C4-2B (cell line): ENCODE data around the gene TMEM51.

Experiments
- ZFX ChIP-seq: fragments of 450-650 bp; IDR thresholded peaks from 2 replicates; pipeline ENCODE4 v1.6.1; 2017
- TF ChIP-seq, protein P1 (sequence below): fragments of 450-650 bp; conservative IDR thresholded peaks from 2 replicates; pipeline ENCODE4 v1.5.1; 2017; ENCODE audit warnings: mild to moderate bottlenecking

DNA sequence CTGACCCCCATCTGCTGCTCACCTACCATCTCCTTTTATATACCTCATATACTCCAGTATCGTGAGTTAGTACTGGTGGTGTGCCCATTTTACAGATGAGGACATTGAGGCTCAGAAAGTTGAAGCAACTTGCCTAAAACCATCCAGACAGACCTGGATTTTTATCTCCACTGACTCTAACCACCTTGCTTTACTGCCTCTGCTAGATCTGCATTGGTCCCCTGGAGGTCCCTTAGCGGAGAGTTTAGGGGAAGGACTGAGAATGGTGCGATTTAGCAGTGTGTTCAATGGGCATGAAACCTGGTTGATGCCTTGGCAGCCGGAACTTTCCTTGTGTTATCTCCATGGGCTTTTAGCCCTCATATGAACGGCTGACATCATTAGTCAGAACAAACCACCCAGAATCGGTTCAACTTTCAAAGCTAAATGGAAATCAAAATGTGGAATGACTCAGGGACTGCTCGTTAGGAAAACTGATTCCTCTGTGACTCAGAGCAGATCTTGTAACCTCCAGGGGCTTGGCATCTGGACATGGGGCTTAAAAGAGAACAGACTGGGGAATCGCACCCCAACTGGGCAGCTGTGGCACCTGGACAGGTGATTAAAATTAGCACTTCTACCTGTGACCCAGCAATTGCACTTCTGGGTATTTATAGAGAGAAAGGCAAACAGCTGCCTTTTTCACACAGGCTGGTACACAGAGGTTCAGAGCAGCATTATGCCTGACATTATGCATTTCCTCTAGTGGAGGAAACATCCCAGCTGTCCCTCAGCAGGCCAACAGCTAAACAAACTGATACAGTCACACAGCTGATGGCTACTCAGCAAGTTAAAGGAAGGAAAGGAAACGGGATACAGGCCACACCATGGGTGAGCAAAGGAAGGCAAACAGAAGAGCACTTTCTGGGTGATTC is 25.3 kb downstream of the TMEM51 start:
- TF ChIP-seq, protein P1, sequence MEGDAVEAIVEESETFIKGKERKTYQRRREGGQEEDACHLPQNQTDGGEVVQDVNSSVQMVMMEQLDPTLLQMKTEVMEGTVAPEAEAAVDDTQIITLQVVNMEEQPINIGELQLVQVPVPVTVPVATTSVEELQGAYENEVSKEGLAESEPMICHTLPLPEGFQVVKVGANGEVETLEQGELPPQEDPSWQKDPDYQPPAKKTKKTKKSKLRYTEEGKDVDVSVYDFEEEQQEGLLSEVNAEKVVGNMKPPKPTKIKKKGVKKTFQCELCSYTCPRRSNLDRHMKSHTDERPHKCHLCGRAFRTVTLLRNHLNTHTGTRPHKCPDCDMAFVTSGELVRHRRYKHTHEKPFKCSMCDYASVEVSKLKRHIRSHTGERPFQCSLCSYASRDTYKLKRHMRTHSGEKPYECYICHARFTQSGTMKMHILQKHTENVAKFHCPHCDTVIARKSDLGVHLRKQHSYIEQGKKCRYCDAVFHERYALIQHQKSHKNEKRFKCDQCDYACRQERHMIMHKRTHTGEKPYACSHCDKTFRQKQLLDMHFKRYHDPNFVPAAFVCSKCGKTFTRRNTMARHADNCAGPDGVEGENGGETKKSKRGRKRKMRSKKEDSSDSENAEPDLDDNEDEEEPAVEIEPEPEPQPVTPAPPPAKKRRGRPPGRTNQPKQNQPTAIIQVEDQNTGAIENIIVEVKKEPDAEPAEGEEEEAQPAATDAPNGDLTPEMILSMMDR: no peak
- TF ChIP-seq ZFX: no peak
